ENCODE measurements around the gene MINDY4.

The MINDY4 gene

GRCh38 chr7:30743371-30744074 is 27.7 kb upstream of the MINDY4 start:
- no peak for DNase-seq

GRCh38 chr7:30744075-30744417 is 27.2 kb upstream of the MINDY4 start:
- no peak for DNase-seq

GRCh38 chr7:30745261-30745941 is 25.8 kb upstream of the MINDY4 start:
- DNase-seq = no peak

GRCh38 chr7:30750010-30750409 is 21.2 kb upstream of the MINDY4 start:
- DNase-seq = no peak

GRCh38 chr7:30750683-30751650 is 20.2 kb upstream of the MINDY4 start:
- peak; percentile 79 for DNase-seq

- DNase-seq = no peak
Observed at GRCh38 chr7:30751696-30752273, 19.4 kb upstream of the MINDY4 start, which contains the start of gene INMT. Gene INMT, plus strand, starts transcription at chr7:30752135. Its CDS starts 16 bp downstream, at chr7:30752151.

GRCh38 chr7:30752484-30752883 is 18.7 kb upstream of the MINDY4 start:
- DNase-seq = no peak

- DNase-seq = no peak
Observed at GRCh38 chr7:30752979-30753378, 18.2 kb upstream of the MINDY4 start.

GRCh38 chr7:30754315-30754877 is 16.8 kb upstream of the MINDY4 start:
- no peak for DNase-seq

- no peak for DNase-seq
Observed at GRCh38 chr7:30755384-30756154, 15.6 kb upstream of the MINDY4 start.

- no peak for DNase-seq
Observed at GRCh38 chr7:30757342-30757692, 13.9 kb upstream of the MINDY4 start.

- DNase-seq = no peak
Observed at GRCh38 chr7:30760514-30761213, 10.6 kb upstream of the MINDY4 start.

- no peak for DNase-seq
Observed at GRCh38 chr7:30761214-30762156, 9.7 kb upstream of the MINDY4 start.

GRCh38 chr7:30764030-30764975 is 6.9 kb upstream of the MINDY4 start:
- DNase-seq = no peak

- no peak for DNase-seq
Observed at GRCh38 chr7:30765408-30765807, 5.8 kb upstream of the MINDY4 start.

GRCh38 chr7:30770845-30771173 is 408 bp upstream of the MINDY4 start:
- no peak for DNase-seq

- no peak for DNase-seq
Observed at GRCh38 chr7:30771880-30772425, 736 bp downstream of the MINDY4 start.

- no peak for DNase-seq
Observed at GRCh38 chr7:30772984-30773383, 1.8 kb downstream of the MINDY4 start.

GRCh38 chr7:30775992-30776391 is 4.8 kb downstream of the MINDY4 start:
- DNase-seq = no peak

Data from NCI-H2171 (cell line).